ENCODE data around the gene ARRB1.

ARRB1 gene

DNA sequence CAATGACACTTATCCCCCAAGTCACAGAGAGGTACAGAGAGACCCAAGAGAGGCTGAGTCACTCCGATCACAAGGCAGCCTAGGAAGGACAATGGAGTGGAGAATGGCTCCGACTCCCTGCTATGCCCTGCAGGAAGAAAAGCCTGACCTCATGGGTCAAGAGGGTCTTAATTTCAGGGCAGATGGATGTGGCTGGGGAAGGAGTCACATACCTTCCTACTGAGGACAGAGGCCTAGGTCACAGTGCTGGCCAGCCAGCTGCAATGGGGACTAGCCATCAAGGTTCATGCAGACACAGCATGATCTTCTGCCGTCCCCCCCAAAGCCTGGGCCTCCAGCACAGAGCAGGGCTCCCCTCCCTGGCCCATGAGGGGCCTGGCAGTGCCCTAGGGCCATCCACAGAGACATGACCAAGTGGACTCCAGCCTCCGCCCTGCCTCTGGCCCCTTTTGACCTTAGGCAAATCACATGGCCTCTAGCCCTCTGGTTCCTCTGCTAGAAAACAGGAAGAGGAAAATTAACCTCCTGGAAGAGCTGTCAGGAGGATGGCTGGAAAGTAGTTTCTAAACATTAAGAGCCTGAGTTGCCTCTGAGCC lies 1.8 kb downstream of the ARRB1 start:
- ChIA-PET POLR2A (no interaction called here), CTCF (interaction anchor here (1.4 to 2.2 kb wide), 3 partner anchors 9 to 145 kb away, joined by 4 to 5 read pairs (median 5); no protein-coding TSS in a partner anchor)
- TF ChIP-seq, protein P1, sequence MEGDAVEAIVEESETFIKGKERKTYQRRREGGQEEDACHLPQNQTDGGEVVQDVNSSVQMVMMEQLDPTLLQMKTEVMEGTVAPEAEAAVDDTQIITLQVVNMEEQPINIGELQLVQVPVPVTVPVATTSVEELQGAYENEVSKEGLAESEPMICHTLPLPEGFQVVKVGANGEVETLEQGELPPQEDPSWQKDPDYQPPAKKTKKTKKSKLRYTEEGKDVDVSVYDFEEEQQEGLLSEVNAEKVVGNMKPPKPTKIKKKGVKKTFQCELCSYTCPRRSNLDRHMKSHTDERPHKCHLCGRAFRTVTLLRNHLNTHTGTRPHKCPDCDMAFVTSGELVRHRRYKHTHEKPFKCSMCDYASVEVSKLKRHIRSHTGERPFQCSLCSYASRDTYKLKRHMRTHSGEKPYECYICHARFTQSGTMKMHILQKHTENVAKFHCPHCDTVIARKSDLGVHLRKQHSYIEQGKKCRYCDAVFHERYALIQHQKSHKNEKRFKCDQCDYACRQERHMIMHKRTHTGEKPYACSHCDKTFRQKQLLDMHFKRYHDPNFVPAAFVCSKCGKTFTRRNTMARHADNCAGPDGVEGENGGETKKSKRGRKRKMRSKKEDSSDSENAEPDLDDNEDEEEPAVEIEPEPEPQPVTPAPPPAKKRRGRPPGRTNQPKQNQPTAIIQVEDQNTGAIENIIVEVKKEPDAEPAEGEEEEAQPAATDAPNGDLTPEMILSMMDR (IDR thresholded peaks at IDR 0.05; ENCODE audit: control extremely low read depth, extremely low read depth, low read depth, missing control alignments) = no peak
- DNase-seq (ENCODE audit: extremely low spot score) = no peak

- DNase-seq (ENCODE audit: extremely low spot score) = no peak
- ChIA-PET POLR2A (no interaction called here), CTCF (interaction anchor here (1.5 to 1.7 kb wide), 2 partner anchors 9 to 66 kb away, joined by 3 to 6 read pairs; no protein-coding TSS in a partner anchor)
- TF ChIP-seq, protein P1 (IDR thresholded peaks at IDR 0.05; ENCODE audit: control extremely low read depth, extremely low read depth, low read depth, missing control alignments) = no peak
These were observed 3.5 kb downstream of the ARRB1 start for GRCh38 chr11:75347781-75348566.

DNA sequence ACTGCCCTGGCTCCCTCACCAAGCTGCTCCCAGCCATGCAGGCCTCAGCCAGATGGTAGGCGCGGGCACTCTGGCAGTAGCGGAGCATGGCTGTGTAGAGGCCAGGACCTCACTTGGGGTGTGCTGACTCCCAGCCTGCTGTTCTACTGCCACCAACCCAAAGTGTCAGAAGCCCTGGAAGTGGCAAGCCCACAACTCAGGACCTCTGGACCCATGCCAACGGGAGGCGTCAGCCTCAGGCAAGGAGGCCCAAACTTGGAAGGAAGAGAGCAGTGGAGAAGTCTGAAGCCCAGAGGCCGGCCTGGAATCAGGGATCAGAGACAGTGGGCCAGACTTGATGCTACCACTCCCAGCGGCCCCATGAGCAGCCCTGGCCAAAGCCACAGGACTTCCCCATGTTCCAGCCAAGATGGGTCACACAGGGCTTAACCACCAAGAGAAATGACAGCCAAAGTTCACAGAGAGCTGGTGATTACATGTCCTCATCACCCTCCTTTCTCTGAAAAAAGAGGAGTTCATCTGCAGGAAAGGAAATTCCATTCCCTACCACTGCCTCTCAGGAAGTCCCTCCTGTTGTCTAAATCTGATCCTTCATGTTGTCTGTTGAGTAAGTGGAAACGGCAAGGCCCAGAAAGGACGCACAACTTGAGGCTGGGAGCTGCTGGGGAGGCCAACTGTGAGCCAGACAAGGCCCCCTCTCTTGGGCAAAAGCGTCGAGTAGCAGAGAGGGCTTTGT lies 4.4 kb downstream of the ARRB1 start:
- CTCF ChIA-PET = interaction anchor here (1.5 to 1.7 kb wide), 2 partner anchors 10 to 65 kb away, joined by 3 to 6 read pairs; no protein-coding TSS in a partner anchor
- TF ChIP-seq, protein P1 (IDR thresholded peaks at IDR 0.05; ENCODE audit: control extremely low read depth, extremely low read depth, low read depth, missing control alignments) = no peak
- DNase-seq (ENCODE audit: extremely low spot score) = no peak
- POLR2A ChIA-PET = no interaction called here

DNA sequence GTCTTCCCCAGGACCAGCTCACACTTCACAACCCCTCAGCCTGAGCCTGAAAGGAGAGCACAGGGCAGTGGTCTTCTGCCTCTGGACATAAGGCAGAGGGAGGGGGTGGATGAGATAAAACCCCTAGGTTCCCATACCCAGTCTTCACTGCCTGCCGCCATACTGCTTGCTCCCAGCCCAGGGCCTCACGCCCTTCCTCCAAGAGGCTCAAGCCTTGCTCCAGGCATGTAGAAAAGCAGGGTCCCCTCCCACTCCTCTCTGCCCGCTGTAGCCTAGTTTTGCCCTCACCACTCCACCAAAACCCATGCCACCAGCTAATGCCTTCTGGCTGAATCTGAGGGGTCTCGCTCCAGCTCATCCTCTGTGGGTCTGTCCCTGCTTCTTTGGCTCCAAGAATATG lies 5.2 kb downstream of the ARRB1 start:
- no peak for DNase-seq (ENCODE audit: extremely low spot score)
- TF ChIP-seq, protein P1 (IDR thresholded peaks at IDR 0.05; ENCODE audit: control extremely low read depth, extremely low read depth, low read depth, missing control alignments) = no peak
- ChIA-PET POLR2A (no interaction called here), CTCF (no interaction called here)

- POLR2A ChIA-PET = no interaction called here
- DNase-seq (ENCODE audit: extremely low spot score) = no peak
- CTCF ChIA-PET = no interaction called here
- TF ChIP-seq, protein P1 (IDR thresholded peaks at IDR 0.05; ENCODE audit: control extremely low read depth, extremely low read depth, low read depth, missing control alignments) = no peak
These were observed 5.9 kb downstream of the ARRB1 start for GRCh38 chr11:75345455-75346160.
